Measurements from ENCODE around the gene NOTCH3.

DNA sequence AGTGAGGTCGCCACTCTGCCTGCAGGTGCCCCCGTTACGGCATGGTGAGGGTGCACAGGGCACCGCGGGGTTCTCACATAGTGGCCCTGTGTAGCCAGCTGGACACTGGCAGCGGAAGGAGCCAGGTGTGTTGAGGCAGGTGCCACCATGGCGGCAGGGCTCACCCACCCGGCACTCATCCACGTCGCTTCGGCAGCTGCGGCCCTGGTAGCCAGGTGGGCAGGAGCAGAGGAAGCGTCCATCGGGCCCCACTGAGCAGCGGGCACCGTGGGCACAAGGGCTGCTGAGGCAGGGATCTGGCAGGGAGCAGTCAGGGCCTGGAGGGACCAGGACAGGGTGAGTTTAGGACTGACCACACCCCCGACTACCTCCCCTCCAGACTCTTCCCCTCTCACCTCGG is 8.8 kb downstream of the NOTCH3 start:
- TF ChIP-seq TAF1 (IDR thresholded peaks at IDR 0.05; ENCODE audit: borderline replicate concordance, low read depth, low read length) (no peak), POLR2A (IDR thresholded peaks at IDR 0.05; ENCODE audit: low read depth, low read length) (no peak), POLR2AphosphoS5 (IDR thresholded peaks at IDR 0.05; ENCODE audit: low read depth, low read length) (no peak)
